ENCODE results near the gene MRPS10. TPM values are rescaled to one million over a fixed set of nuclear protein-coding genes. Genes with fewer than 3 reads are reported as not detected.

MRPS10 gene
- polyA plus RNA-seq, 1 of the 3 experiments (the other 2 are of a cell fraction), result 29.8 TPM

- H3K4me2 ChIP-seq, result no peak overlapping the region
- no peak overlapping the region for H3K4me3 ChIP-seq (ENCODE audit: low read depth in 2 of 2, low read length in 1 of 2)
- no peaks in the 10 kb centered on the region for H3F3A ChIP-seq (replicated peaks; ENCODE audit: insufficient read depth)
- no peak overlapping the region for H3K27ac ChIP-seq (ENCODE audit: low read depth in 2 of 2, low read length in 1 of 2)
- no peaks in the 10 kb centered on the region for H4K20me1 ChIP-seq (ENCODE audit: insufficient read depth)
- POLR2A ChIA-PET, result interaction anchor here (0.5 kb wide), 1 partner anchor 151 kb away, joined by 4 read pairs; no protein-coding TSS in a partner anchor
- no peaks in the 10 kb centered on the region; the same call in 1 of the 2 replicates for H3K79me2 ChIP-seq (ENCODE audit: insufficient read depth)
- no peaks in the 10 kb centered on the region for H3K9me2 ChIP-seq
- DNase-seq, result no peak
- CTCF ChIA-PET, result interaction anchor here (1.7 kb wide), 1 partner anchor 308 kb away, joined by 7 read pairs; no protein-coding TSS in a partner anchor
- H3K9ac ChIP-seq, result no peak overlapping the region
- no peaks in the 10 kb centered on the region for H3K4me1 ChIP-seq (ENCODE audit: control insufficient read depth in 1 of 2, insufficient read depth in 2 of 2, low read depth in 1 of 2, low read length in 1 of 2)
- H3K36me3 ChIP-seq (replicated peaks in 1 of 2; ENCODE audit: control insufficient read depth in 1 of 2, insufficient read depth in 2 of 2, low read length in 1 of 2), result peaks cover 21 to 28% of the 10 kb centered on the region in 2 experiments
- TF ChIP-seq GATA2 (CRISPR knock-in tag; IDR thresholded peaks at IDR 0.05) (no peak), RAD21 (IDR thresholded peaks at IDR 0.05; ENCODE audit: low read length) (no peak), CHD2 (IDR thresholded peaks at IDR 0.05; ENCODE audit: low read length, partially characterized antibody) (no peak), USF2 (IDR thresholded peaks at IDR 0.05; ENCODE audit: borderline replicate concordance, low read depth, low read length) (no peak), JUND (IDR thresholded peaks at IDR 0.05) (no peak), FOSL2 (IDR thresholded peaks at IDR 0.05; ENCODE audit: borderline replicate concordance, low read depth) (no peak), YY1 (IDR thresholded peaks at IDR 0.05; ENCODE audit: low read depth) (no peak), GABPA (IDR thresholded peaks at IDR 0.05; ENCODE audit: low read depth) (no peak), MEF2A (IDR thresholded peaks at IDR 0.05; ENCODE audit: borderline replicate concordance, low read depth) (no peak), RXRA (IDR thresholded peaks at IDR 0.05; ENCODE audit: borderline replicate concordance, low read depth) (no peak), REST (IDR thresholded peaks at IDR 0.05; ENCODE audit: low read depth, low read length) (no peak), TCF12 (IDR thresholded peaks at IDR 0.05) (no peak), IRF3 (IDR thresholded peaks at IDR 0.05; ENCODE audit: low read depth, low read length) (no peak), NFIC (IDR thresholded peaks at IDR 0.05; ENCODE audit: borderline replicate concordance) (no peak), SIN3A (IDR thresholded peaks at IDR 0.05; ENCODE audit: borderline replicate concordance, low read depth, low read length) (no peak)
- H3K27me3 ChIP-seq (ENCODE audit: insufficient read depth), result no peaks in the 10 kb centered on the region
- H3K9me3 ChIP-seq, result no peaks in the 10 kb centered on the region
- H2AFZ ChIP-seq (ENCODE audit: low read depth), result no peak overlapping the region
- WGBS (ENCODE audit: low lambda C conversion rate), result 92% methylated on average over 7 of the region's 7 CpGs
These were observed 22.2 kb upstream of the MRPS10 start for GRCh38 chr6:42239736-42240375.

Measured in SK-N-SH (cell line).